Right forelimb (tissue), 1 donor: ENCODE data around the gene HTT.
A peak's percentile ranks its signal among the peaks of the same experiment; 100 is the strongest.
"Not testable (repeated sequence)": the region's sequence is repeated elsewhere in the genome, so short reads cannot be mapped to it uniquely, and the experiment has no call there.

ENCODE experiments used
- DNase-seq: peaks from one replicate; pipeline ENCODE4 v3.0.0-alpha.2; 2018

HTT gene

GRCh38 chr4:3085948-3086670 lies 11.6 kb downstream of the HTT start:
- no peak for DNase-seq

DNA sequence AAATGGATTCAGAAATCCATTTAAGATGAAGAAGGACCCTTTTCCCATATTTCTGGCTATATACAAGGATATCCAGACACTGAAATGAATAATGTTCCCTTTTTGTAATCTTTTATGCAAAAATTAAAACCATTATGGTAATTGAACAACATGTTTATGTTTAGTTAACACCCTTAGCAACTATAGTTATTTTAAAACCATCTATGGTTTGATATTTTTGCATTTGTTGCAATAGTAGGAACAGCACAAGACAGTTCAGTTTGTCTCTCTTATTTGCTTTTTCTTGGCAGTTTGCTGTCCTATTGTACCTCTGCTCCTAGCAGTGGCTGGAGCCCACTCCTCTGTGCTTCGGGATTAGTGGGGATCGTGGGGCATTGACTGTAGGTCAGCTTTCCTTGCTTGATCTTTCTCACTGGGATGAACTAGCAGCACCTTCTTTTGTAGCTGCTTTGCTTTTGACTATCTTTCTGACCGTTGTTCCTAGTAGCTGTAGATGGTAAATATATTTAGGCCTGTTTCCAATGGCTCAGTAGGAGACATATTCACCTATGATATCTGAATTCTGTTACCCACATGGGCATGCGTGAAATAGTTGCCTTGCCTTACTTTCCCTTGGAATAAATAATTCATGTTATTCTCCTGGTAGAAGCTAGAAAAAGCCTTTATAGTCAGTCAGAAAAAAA lies 12.8 kb downstream of the HTT start:
- no peak for DNase-seq

GRCh38 chr4:3091464-3091863 lies 17.0 kb downstream of the HTT start:
- no peak for DNase-seq

GRCh38 chr4:3094701-3095100 lies 20.2 kb downstream of the HTT start:
- not testable (repeated sequence) for DNase-seq

DNA sequence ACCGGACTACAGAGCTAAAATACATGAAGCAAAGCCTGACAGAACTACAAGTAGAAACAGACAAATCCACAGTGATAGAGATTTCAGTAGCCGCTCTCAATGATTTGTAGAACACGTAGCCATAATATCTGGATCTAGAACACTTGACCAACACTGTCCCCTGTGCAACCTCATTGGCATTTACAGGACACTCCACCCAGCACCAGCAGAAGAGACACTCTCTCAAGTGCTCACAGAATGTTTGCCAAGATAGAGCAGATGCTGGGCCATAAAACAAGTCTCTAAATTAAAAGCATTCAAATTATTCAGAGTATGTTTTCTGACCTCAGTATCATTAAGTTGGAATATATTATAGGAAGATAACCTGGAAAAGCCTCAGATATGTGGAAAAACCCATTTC lies 21.7 kb downstream of the HTT start:
- no peak for DNase-seq

DNA sequence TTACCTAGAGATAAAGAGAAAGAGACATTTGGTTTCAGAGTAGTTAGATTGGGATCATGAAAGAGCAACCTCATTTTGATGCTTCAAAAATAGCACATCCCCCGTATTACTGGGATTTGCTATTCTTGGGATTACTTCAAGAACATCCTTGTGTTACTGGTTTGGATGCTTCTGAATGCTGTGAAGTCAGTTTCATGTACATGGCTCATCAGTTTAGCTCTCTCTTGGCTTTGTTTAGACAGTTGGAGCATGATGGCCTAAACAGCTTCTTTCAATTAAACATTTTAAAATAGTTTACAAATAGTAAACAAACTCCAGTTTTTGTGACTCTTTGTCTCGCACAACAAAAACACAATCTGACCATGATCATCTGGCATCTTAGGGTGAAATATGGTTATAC lies 23.9 kb downstream of the HTT start:
- no peak for DNase-seq

- peak; percentile 85 for DNase-seq
These were observed 32.1 kb downstream of the HTT start for GRCh38 chr4:3106339-3107186.

- DNase-seq, result no peak
These were observed 32.8 kb downstream of the HTT start for GRCh38 chr4:3107271-3107670.

GRCh38 chr4:3107691-3108121 lies 33.2 kb downstream of the HTT start:
- DNase-seq, result no peak

GRCh38 chr4:3108211-3108610 lies 33.7 kb downstream of the HTT start:
- DNase-seq, result no peak

DNA sequence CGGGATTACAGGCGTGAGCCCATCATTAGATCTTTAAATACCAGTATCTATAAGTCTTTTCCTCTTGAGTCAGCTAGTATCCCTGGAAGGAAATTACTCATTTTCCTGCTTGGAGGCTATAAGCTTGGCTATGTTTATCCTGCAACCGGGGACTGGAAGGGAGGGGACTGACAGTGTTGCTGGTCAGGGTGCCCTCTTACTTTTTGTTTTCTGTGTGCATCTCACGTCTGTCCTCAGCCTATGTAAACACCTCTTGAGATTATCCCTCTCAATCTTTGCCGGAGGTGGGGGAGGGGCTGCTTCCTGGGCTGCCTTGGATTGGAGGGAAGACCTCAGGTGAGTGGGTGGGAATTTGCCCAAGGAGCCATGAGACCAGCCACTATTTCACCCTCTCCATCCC lies 37.0 kb downstream of the HTT start:
- no peak for DNase-seq

DNA sequence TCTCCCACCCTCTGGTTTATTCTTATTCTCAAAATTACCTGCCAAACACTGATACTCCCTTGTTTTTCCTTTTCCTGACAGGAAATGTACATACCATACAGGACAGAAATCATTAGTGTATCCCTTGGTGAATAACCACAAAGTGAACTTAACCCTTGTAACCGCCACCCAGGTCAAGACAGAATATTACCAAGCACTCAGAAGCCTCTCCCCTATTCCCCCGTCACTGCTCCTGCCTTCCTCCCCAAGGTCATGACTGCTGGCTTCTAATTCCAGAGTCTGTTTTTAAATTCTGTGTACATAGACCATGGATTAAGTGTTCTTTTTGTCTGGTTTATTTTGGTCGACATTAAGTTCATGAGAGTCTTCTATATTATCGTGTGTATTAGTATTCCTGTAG lies 37.7 kb downstream of the HTT start:
- no peak for DNase-seq

DNA sequence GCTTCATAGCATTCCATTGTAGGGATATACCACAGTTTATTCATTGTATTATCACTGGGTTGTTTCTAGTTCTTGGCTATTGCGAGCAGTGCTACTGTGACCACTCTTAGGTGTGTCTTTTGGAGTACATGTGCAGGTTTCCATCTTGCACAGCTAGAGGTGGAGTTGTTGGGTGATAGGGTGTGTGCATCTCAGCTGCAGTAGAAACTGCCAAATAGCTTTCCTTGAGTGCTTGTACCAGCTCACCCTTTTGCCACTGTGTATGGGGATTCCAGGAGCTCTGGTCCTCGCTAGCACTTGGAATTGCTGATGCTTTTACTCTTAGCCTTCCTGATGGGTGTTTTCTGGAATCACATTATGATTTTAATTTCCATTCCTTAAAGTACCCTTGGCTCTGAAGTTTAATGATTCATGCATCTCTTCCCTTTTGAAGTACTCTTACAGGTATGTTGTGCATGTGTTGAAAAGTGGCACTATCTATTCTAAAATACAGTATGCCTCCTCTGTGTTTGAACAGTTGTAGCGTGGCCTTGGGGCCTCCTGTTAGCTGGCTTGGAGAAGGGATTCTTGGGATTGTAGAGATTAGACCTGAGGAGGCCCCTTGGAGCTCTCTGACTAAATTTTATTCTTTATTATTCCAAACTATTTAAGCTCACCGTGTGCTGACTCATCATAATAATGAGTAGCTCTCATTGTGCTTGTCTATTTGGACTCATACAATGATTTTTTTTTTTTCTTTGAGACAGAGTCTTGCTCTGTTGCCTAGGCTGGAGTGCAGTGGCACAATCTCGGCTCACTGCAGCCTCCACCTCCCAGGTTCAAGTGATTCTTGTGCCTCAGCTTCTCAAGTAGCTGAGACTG lies 38.4 kb downstream of the HTT start:
- no peak for DNase-seq

DNA sequence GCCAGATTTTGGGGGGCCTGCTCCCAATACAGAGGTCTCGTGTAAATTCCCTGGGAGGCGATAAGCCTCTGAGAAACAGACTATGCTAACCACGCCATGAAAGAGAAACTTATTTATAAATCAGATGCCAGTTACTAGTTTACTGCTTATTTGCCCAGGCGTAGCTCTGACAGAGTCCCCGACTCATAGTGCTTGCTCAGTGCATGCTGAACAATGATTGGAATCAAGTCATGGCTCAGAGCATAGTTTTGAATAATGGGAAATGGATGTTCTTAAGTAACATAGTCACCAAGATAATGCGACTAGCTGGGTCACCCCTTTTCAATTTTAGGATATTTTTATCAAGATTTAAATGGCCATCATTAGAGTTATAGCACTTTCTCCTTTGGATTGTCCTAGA lies 39.9 kb downstream of the HTT start:
- no peak for DNase-seq

DNA sequence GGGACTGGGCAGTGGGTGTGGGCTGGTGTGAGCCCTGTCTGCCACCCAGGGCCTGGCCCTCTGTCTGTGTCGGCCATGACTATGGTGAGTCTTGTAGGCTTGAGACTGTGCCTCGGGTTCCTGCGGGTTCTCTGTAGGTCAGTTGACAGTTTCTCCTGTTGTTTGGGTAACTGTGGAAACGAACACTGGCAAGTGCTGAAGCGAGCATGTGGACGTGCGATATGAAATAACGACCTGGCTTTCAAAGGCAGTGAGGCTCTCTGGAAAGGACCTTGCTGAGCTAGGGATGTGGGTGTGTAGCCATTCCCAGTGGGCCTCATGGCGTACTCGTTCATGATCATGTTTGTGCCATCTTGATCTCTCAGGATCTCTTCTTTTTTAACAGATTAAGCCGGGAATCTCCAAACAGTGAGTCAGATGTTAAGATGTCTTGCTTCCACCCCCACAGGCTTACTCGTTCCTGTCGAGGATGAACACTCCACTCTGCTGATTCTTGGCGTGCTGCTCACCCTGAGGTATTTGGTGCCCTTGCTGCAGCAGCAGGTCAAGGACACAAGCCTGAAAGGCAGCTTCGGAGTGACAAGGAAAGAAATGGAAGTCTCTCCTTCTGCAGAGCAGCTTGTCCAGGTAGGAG lies 41.3 kb downstream of the HTT start:
- DNase-seq, result no peak

DNA sequence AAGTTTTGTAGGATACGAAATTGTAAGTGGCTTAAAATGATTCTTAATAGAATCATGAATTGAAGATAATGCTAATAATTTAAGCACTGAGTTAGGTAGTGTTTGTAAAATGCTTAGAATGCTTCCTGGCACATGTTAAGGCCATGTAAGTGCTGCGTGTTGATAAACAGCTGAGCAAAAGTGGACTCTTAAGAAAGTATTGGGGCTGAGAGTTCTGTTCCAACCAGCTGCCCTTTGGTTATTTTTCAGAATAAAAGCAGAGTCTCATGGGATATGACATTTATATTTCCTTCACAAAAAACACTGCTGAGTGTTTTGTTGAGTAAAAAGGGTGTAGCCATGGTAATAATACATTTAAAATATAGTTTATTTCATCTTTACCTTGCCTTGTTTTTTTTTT lies 42.5 kb downstream of the HTT start:
- DNase-seq, result no peak

DNA sequence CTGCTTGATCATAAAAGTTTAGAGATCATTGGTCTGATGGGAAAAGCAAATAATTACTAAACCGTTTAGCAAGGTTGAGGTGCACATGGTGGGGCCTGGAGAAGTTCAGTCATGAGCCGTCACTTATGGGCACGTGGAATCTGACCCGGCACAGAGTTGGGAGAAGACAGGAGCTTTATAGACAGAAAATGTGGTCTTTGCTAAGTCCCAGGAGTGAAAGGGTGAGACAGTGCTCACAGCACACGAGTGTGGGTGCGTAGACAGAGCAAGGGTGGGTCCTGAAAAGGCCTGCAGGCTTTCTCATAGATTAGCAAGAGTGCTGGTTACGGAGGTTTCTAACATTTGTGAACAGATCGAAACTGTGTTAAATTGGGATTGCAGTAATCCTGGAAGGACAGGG lies 43.8 kb downstream of the HTT start:
- no peak for DNase-seq

GRCh38 chr4:3119464-3119863 lies 45.0 kb downstream of the HTT start:
- DNase-seq, result no peak

- no peak for DNase-seq
These were observed 46.6 kb downstream of the HTT start for GRCh38 chr4:3121110-3121509.

DNA sequence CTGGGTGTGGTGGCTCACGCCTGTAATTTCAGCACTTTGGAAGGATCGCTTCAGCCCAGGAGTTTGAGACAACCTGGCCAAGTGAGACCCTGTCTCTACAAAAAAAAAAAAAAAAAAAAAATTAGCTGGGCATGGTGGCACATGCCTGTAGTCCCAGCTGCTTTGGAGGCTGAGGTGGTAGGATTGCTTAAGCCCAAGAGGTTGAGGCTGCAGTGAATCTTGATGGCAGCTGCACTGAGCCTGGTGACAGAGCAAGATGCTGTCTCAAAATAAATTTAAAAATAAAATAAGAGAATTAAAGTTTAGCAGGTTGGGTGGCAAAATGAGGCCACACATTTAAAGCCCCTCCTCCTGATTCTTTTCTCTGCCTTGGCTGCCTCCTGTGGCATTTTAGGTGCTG lies 47.1 kb downstream of the HTT start:
- DNase-seq, result no peak

DNA sequence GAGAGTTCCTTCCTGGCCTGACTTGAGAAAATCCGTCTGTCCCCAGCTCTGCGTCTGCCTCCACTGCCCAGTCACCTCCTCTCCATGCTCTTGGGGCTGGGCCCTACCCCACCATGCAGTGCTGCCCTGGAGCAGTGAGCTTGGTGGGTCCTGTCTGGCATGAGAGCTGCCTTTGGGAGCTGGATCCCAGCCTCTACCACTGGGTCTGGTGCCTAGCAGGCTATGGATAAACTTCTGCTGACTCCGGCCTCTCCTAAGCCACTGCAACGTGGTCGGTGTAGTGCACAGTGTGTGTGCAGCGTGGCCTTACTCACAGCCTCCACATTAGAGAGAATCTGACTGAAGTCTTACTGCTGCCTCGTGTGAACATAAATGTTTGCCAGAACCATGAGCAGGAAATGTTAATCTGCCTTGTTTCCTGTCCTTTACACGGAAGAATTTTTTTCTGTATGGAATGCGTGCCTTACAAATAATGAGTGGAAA lies 47.6 kb downstream of the HTT start:
- DNase-seq, result no peak

DNA sequence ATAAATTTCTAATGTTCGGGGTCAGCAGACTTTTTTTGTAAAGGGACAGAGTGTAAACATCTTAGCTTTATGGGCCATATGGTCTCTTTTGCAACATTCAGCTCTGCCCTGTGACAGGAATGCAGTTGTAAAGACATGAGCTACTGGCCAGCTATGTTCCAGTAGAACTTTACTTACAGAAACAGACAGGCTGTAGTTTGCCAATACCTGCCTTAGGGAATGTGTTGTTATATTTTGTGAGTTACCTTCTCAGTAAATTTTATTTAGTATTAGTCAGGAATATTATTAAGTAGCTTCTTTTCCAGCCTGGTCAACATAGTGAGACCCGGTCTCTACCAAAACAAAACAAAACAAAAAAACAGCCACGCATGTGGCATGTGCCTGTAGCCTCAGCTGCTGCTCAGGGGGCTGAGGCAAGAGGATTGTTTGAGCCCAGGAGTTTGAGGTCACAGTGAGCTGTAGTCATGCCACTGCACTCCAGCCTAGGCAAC lies 48.7 kb downstream of the HTT start:
- DNase-seq, result no peak
